SK-N-MC (cell line): ENCODE results near the gene PACSIN2.

Experiments used
- DNase-seq: peaks from one replicate; pipeline ENCODE4 v3.0.0-alpha.2; 2011; ENCODE audit warnings: low read depth, low spot score
- H3K27ac ChIP-seq: fragments of 200-600 bp; sonication (generic); 2 replicates; pipeline ENCODE4 v1.5.1; 2016; ENCODE audit warnings: mixed run types
- H3K36me3 ChIP-seq: fragments of 200-600 bp; sonication (generic); 2 replicates; pipeline ENCODE4 v1.6.1; 2017; ENCODE audit warnings: antibody characterized with exemption, low read length, mixed read lengths; ENCODE audit not compliant: insufficient read depth
- H3K4me3 ChIP-seq: fragments of 200-600 bp; sonication (generic); 2 replicates; pipeline ENCODE4 v1.5.1; 2016
- H3K9ac ChIP-seq: fragments of 200-600 bp; sonication (generic); 2 replicates; pipeline ENCODE4 v1.8.0; 2017; ENCODE audit warnings: mixed run types, mixed read lengths; ENCODE audit not compliant: insufficient read length
- H3K9me3 ChIP-seq: fragments of 200-600 bp; sonication (generic); 2 replicates; pipeline ENCODE4 v1.6.1; 2017; ENCODE audit warnings: low read depth, mild to moderate bottlenecking, antibody characterized with exemption, low read length, moderate library complexity, mixed read lengths
- EZH2 ChIP-seq: fragments of 200-600 bp; sonication (generic); IDR thresholded peaks from one replicate; pipeline ENCODE4 v1.6.1; 2017; ENCODE audit warnings: antibody characterized with exemption
- FOXP2 ChIP-seq: optimal IDR thresholded peaks from 2 replicates; pipeline ENCODE3; 2011; ENCODE audit warnings: mild to moderate bottlenecking, moderate library complexity; ENCODE audit not compliant: insufficient read depth; ENCODE audit errors: extremely low read length, control extremely low read depth
- POLR2AphosphoS5 ChIP-seq: IDR thresholded peaks from 2 replicates; pipeline ENCODE4 v1.6.1; 2012; ENCODE audit warnings: mild to moderate bottlenecking, low read depth, low read length, borderline replicate concordance

Gene PACSIN2

DNA sequence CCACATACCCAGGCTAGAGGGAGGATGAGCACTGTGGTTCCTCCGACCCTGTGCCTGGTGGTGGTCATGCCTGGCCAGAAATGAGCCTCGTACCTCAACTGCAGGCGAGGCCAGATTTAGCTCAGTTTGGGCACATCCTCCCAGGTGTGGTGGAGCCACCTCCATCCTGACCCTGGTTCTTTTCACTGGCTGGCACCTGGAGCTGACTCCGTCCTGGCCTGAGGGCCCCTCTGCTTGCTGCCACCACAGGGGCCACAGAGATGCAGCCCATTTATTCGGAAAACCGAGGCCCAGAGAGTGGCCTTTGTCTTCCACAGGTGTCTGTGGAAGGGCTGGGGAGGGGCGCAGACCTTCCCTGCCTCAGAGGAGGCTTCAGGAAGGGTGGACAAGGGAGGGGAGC, 148.8 kb downstream of the PACSIN2 start:
- no peak overlapping the region for H3K4me3 ChIP-seq
- TF ChIP-seq FOXP2, result no peak
- no peak for TF ChIP-seq EZH2
- no peak for DNase-seq
- H3K36me3 ChIP-seq, result no peaks in the 10 kb centered on the region
- H3K27ac ChIP-seq, result no peak overlapping the region
- no peak overlapping the region for H3K9ac ChIP-seq
- H3K9me3 ChIP-seq, result no peaks in the 10 kb centered on the region

DNA sequence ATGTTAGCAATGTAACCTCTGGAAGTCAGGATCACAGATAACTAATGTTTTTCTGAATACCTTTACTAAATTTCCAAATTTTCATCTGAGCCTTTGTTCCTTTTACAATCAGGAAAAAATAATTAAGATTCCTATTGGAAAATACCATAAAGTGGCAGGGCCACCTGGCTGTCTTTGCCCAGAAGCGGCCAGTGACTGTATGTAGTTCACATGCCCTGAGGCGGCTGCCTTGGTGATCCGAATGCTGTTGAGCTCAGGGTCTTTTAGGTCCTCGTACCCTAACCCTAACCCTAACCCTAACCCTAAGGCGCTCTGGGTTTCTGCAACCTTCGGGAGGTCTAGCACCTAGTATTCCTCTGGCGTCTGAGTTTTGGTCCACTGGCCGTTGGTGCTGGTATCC, 149.4 kb downstream of the PACSIN2 start:
- TF ChIP-seq EZH2 (no peak), POLR2AphosphoS5 (no peak), FOXP2 (no peak)
- Histone ChIP-seq H3K9me3 (no peaks in the 10 kb centered on the region), H3K9ac (no peak overlapping the region), H3K27ac (no peak overlapping the region), H3K4me3 (no peak overlapping the region), H3K36me3 (no peaks in the 10 kb centered on the region)
- no peak for DNase-seq

DNA sequence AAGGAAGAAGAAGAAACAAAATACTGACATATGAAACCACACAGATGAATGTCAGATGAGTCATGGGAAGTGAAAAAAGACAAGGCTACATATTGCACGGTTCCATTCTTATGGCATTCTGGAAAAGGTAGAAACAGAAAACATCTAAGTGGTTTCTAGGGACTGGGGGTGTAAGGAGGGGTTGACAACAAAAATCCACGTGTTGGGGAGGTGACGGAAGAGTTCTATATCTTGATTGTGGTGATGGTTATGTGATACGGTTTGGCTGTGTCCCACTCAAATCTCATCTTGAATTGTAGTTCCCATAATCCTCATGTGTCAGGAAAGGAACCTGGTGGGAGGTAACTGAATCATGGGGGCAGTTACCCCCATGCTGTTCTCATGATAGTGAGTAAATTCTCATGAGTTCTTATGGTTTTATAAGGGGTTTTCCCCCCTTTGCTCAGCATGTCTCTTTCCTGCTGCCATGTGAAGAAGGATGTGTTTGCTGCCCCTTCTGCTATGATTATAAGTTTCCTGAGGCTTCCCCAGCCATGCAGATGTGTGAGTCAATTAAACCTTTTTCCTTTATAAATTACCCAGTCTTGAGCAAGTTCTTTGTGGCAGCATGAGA, 151.5 kb downstream of the PACSIN2 start:
- Histone ChIP-seq H3K4me3 (no peak overlapping the region), H3K27ac (no peak overlapping the region), H3K36me3 (no peaks in the 10 kb centered on the region), H3K9ac (no peak overlapping the region), H3K9me3 (no peaks in the 10 kb centered on the region)
- TF ChIP-seq EZH2 (no peak), POLR2AphosphoS5 (no peak), FOXP2 (no peak)
- DNase-seq, result peak; percentile 18

DNA sequence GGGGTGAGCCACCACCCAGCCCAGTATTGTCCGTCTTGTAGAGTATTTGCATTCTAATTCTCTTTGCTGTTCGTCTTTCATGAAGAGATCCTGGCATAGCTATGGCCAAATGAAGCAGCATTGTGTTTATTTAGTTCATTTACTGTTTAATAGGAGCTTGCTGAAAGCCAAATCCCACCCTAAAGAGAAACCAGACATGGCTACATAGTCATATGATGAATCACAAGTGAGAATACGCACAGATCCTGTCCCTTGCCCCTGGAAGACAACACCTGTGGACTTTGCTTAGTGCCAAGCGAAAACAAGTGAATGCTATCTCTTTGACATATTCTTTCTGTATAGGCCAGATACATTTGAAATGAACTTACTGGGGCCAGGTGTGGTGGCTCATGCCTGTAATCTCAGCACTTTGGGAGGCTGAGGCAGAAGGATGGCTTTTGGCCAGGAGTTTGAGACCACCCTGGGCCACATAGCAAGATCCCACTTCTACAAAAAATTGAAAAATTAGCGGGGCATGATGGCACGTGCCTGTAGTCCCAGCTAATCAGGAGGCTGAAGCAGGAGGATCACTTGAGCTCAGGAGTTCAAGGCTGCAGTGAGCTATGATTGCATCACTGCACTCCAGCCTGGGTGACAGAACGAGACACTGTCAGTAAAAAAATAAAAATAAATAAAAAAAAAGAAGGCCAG, 152.8 kb downstream of the PACSIN2 start:
- Histone ChIP-seq H3K36me3 (no peaks in the 10 kb centered on the region), H3K27ac (no peak overlapping the region), H3K9ac (no peak overlapping the region), H3K9me3 (no peaks in the 10 kb centered on the region), H3K4me3 (no peak overlapping the region)
- TF ChIP-seq POLR2AphosphoS5 (no peak), FOXP2 (no peak), EZH2 (no peak)
- no peak for DNase-seq

DNA sequence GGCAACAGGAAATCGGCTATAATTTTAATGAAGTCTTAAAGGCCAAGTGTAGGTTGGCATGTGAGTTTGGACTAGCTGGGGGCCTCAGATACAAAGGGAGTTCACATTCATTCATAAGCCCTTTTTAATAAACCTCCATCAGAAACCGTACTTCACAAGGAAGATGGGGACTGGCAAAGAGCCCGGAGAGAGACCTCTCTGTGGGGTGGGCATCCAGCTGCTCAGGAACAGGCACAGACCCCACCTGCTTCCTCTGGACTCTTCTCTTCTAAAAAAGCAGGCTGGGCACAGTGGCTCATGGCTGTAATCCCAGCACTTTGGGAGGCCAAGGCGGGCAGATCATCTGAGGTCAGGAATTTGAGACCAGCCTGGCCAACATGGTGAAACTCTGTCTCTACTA, 154.0 kb downstream of the PACSIN2 start:
- no peaks in the 10 kb centered on the region for H3K9me3 ChIP-seq
- no peak for DNase-seq
- no peak overlapping the region for H3K9ac ChIP-seq
- no peak overlapping the region for H3K27ac ChIP-seq
- TF ChIP-seq POLR2AphosphoS5, result no peak
- TF ChIP-seq EZH2, result no peak
- TF ChIP-seq FOXP2, result no peak
- no peak overlapping the region for H3K4me3 ChIP-seq
- no peaks in the 10 kb centered on the region for H3K36me3 ChIP-seq

DNA sequence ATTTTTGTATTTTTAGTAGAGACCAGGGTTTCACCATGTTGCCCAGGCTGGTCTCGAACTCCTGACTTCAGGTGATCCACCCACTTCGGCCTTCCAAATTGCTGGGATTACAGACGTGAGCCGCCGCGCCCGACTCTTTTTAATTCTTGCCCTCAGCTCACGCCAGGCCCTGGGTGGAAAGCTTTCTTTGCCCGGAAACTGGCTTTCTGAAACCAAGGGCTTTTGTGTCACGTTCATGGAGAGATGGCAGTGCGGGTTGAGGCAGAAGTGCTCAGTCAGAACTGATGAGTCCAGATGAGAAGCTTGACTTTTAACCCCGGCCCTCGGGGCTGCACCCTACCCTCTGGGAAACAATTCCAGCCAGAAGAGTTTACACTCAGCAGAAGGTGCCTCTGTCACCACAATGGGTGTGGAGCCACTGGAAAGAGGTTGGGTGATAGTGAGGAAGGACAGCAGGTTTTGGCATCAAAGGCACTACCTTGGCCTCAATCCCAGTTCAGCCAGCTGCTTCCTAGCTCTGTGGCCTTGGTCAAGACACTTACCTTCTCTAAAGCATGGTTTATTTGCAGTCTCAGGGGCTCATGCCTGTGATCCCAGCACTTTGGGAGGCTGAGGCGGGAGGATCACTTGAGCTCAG, 157.0 kb downstream of the PACSIN2 start:
- Histone ChIP-seq H3K9me3 (no peaks in the 10 kb centered on the region), H3K36me3 (no peaks in the 10 kb centered on the region), H3K4me3 (no peak overlapping the region), H3K27ac (no peak overlapping the region), H3K9ac (no peak overlapping the region)
- TF ChIP-seq EZH2 (no peak), POLR2AphosphoS5 (no peak), FOXP2 (no peak)
- DNase-seq, result no peak

DNA sequence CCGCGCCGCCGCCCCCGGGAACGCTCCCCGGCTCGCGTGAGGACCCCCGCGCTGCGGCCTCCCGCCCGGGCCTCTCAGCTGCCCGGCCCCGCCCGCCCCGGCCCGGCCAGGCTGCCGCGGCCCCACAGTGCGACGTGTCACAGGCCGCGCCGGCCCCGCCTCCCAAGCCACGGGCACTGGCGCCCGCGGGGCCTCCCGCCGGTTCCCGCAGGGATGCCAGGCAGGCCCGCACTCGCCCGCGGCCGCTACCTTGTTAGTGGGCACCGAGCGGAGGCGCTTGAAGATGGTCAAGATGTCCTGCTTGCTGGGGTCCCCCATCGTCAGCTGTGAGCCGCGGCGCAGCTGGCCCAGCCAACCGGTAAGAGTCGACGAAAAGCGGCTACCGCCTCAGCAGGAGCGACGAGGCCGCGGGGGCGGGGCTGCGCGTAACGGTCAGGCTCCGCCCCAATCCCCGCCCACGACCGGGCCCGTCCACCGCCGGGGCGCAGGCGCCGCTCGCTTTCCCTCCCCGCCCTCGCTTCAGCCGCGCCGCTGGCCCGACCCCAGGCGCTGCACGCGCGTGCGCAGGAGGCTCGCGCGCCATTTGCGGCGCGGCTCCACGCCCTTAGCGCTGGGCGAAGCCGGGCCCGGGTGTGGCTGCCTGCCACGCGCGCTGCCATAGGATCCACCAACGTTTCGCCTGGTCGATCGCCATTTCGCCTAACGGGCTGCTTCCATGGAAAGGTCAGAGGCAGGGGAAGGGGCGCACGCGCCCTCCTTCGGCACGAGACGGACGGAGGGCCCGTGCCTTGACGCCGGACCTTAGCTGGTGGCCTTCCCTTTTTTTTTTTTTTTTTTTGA, 157.9 kb downstream of the PACSIN2 start, which contains the start of gene ARFGAP3:
Gene ARFGAP3, minus strand, starts transcription at position 409 of the 840 bp plus-strand sequence. Its CDS starts 91 bp downstream, at position 318.
- Histone ChIP-seq H3K27ac (no peak within 1 kb of the TSS), H3K9ac (peak within 1 kb of the TSS; percentile 70), H3K9me3 (no peaks in the 10 kb centered on the region), H3K36me3 (no peaks in the 10 kb centered on the region), H3K4me3 (peak within 1 kb of the TSS; percentile 87)
- TF ChIP-seq FOXP2 (no peak), POLR2AphosphoS5 (peak; percentile 70), EZH2 (no peak)
- DNase-seq, result no peak
